Measurements from ENCODE around the gene LRRC61.
"Not testable (repeated sequence)": the region's sequence is repeated elsewhere in the genome, so short reads cannot be mapped to it uniquely, and the experiment has no call there.

LRRC61 gene

DNA sequence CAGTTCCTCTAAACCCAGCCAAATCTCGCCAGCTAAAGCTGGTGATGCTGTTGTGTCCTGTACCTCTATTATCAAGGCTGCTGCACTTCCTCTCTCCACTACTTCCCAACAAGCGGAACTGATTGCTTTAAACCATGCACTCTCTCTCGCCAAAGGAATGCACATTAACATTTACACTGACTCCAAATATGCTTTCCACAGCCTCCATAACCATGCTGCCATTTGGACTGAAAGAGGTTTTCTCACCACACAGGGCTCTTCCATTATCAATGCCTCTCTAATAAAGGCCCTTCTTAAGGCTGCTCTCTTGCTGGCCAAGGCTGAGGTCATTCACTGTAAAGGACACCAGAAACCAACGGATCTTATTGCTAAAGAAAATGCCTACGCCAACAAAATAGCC is 11.4 kb upstream of the LRRC61 start:
- CTCF ChIA-PET: no interaction called here
- H3K27ac ChIP-seq (ENCODE audit: extremely low read depth, low read depth, low read length): no peak overlapping the region
- H3K4me3 ChIP-seq (ENCODE audit: low read depth, low read length): no peak overlapping the region
- POLR2A ChIA-PET: no interaction called here
- H3K4me1 ChIP-seq (ENCODE audit: control insufficient read depth, insufficient read depth, low read length): no peaks in the 10 kb centered on the region
- no peaks in the 10 kb centered on the region for H3K36me3 ChIP-seq (ENCODE audit: control insufficient read depth in 2 of 2, insufficient read depth in 1 of 2, low read length in 2 of 2)
- no peaks in the 10 kb centered on the region for H3K9me3 ChIP-seq (ENCODE audit: control insufficient read depth, insufficient read depth, low read depth, low read length)
- TF ChIP-seq ZNF600 (tag by site-specific recombination; IDR thresholded peaks at IDR 0.05): no peak
- no peak for TF ChIP-seq ZNF529 (tag by site-specific recombination; IDR thresholded peaks at IDR 0.05; ENCODE audit: insufficient replicate concordance)
- TF ChIP-seq ZNF473 (tag by site-specific recombination; IDR thresholded peaks at IDR 0.05): no peak
- TF ChIP-seq ZIC2 (tag by site-specific recombination; IDR thresholded peaks at IDR 0.05): no peak
- TF ChIP-seq GLIS2 (tag by site-specific recombination; IDR thresholded peaks at IDR 0.05): no peak
- no peak for TF ChIP-seq SALL2 (tag by site-specific recombination; IDR thresholded peaks at IDR 0.05; ENCODE audit: borderline replicate concordance)
- no peak for TF ChIP-seq ZNF10 (tag by site-specific recombination; IDR thresholded peaks at IDR 0.05)
- TF ChIP-seq OVOL3 (tag by site-specific recombination; IDR thresholded peaks at IDR 0.05): no peak
- TF ChIP-seq, protein P1, sequence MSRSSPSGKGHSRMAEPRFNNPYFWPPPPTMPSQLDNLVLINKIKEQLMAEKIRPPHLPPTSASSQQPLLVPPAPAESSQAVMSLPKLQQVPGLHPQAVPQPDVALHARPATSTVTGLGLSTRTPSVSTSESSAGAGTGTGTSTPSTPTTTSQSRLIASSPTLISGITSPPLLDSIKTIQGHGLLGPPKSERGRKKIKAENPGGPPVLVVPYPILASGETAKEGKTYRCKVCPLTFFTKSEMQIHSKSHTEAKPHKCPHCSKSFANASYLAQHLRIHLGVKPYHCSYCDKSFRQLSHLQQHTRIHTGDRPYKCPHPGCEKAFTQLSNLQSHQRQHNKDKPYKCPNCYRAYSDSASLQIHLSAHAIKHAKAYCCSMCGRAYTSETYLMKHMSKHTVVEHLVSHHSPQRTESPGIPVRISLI (tag by site-specific recombination; IDR thresholded peaks at IDR 0.05): no peak
- no peak for TF ChIP-seq BCL11A (tag by site-specific recombination; IDR thresholded peaks at IDR 0.05; ENCODE audit: low read depth)
- no peak for TF ChIP-seq ZNF645 (tag by site-specific recombination; IDR thresholded peaks at IDR 0.05)
- no peak for TF ChIP-seq ZNF112 (tag by site-specific recombination; IDR thresholded peaks at IDR 0.05)
- TF ChIP-seq HOXA7 (CRISPR knock-in tag; IDR thresholded peaks at IDR 0.05; ENCODE audit: borderline replicate concordance): no peak

- H3K9me3 ChIP-seq (ENCODE audit: control insufficient read depth, insufficient read depth, low read depth, low read length); CTCF ChIA-PET; H3K36me3 ChIP-seq (ENCODE audit: control insufficient read depth in 2 of 2, insufficient read depth in 1 of 2, low read length in 2 of 2); H3K4me3 ChIP-seq (ENCODE audit: low read depth, low read length); H3K27ac ChIP-seq (ENCODE audit: extremely low read depth, low read depth, low read length); H3K4me1 ChIP-seq (ENCODE audit: control insufficient read depth, insufficient read depth, low read length): not testable (repeated sequence)
- POLR2A ChIA-PET: interaction anchor here (0.6 to 1.0 kb wide), 2 partner anchors 10 to 1160 kb away, joined by 3 read pairs; partner anchors contain the start of genes ACTR3C and LRRC61
Observed at GRCh38 chr7:150312649-150313366, 10.3 kb upstream of the LRRC61 start.

GRCh38 chr7:150313367-150313809 is 9.8 kb upstream of the LRRC61 start:
- ChIA-PET CTCF (interaction anchor here (0.5 kb wide), 1 partner anchor 424 kb away, joined by 3 read pairs; the partner anchor contains the start of gene GIMAP5), POLR2A (no interaction called here)
- Histone ChIP-seq H3K36me3 (ENCODE audit: control insufficient read depth in 2 of 2, insufficient read depth in 1 of 2, low read length in 2 of 2) (no peaks in the 10 kb centered on the region), H3K9me3 (ENCODE audit: control insufficient read depth, insufficient read depth, low read depth, low read length) (no peaks in the 10 kb centered on the region), H3K4me3 (ENCODE audit: low read depth, low read length) (no peak overlapping the region), H3K4me1 (ENCODE audit: control insufficient read depth, insufficient read depth, low read length) (no peaks in the 10 kb centered on the region), H3K27ac (ENCODE audit: extremely low read depth, low read depth, low read length) (no peak overlapping the region)
- TF ChIP-seq ZNF830 (tag by site-specific recombination; IDR thresholded peaks at IDR 0.05; ENCODE audit: low read depth): no peak
- TF ChIP-seq ZFP69B (tag by site-specific recombination; IDR thresholded peaks at IDR 0.05): no peak
- TF ChIP-seq ZNF423 (tag by site-specific recombination; IDR thresholded peaks at IDR 0.05): no peak
- TF ChIP-seq, protein P2, sequence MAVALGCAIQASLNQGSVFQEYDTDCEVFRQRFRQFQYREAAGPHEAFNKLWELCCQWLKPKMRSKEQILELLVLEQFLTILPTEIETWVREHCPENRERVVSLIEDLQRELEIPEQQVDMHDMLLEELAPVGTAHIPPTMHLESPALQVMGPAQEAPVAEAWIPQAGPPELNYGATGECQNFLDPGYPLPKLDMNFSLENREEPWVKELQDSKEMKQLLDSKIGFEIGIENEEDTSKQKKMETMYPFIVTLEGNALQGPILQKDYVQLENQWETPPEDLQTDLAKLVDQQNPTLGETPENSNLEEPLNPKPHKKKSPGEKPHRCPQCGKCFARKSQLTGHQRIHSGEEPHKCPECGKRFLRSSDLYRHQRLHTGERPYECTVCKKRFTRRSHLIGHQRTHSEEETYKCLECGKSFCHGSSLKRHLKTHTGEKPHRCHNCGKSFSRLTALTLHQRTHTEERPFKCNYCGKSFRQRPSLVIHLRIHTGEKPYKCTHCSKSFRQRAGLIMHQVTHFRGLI (tag by site-specific recombination; IDR thresholded peaks at IDR 0.05): no peak
- no peak for TF ChIP-seq BCL11B (tag by site-specific recombination; IDR thresholded peaks at IDR 0.05; ENCODE audit: low read depth)
